Astrocyte (in vitro differentiated cells and primary cell): ENCODE measurements around the gene MAP3K4. TPM values are rescaled to one million over a fixed set of nuclear protein-coding genes. Genes with fewer than 3 reads are reported as not detected.

ENCODE experiments used
- DNase-seq: peaks from one replicate; pipeline ENCODE4 v3.0.0-alpha.2; 2010; ENCODE audit warnings: low read depth
- FAIRE-seq: peaks from 2 replicates; lab custom pipeline; 2011; peaks lifted over from hg19 to GRCh38; lab: Jason Lieb, UNC
- H2AFZ ChIP-seq: 2 replicates; pipeline ENCODE4 v1.6.0; 2012; ENCODE audit warnings: low read depth, low read length, inconsistent platforms
- H3K27ac ChIP-seq: 2 replicates; pipeline ENCODE4 v1.5.1; 2011; ENCODE audit warnings: low read depth, low read length, inconsistent platforms
- H3K27me3 ChIP-seq: 2 replicates; pipeline ENCODE4 v1.6.0; 2011; ENCODE audit warnings: low read length, inconsistent platforms; ENCODE audit not compliant: insufficient read depth
- H3K36me3 ChIP-seq: 2 replicates; pipeline ENCODE4 v1.5.1; 2011; ENCODE audit warnings: low read length, inconsistent platforms; ENCODE audit not compliant: insufficient read depth
- H3K4me1 ChIP-seq: 2 replicates; pipeline ENCODE4 v1.5.1; 2011; ENCODE audit warnings: low read length, inconsistent platforms; ENCODE audit not compliant: insufficient read depth
- H3K4me2 ChIP-seq: 2 replicates; pipeline ENCODE4 v1.6.0; 2012; ENCODE audit warnings: low read length, inconsistent platforms
- H3K4me3 ChIP-seq: 2 replicates; pipeline ENCODE4 v1.5.1; 2011; ENCODE audit warnings: low read depth, mild to moderate bottlenecking, low read length, inconsistent platforms; ENCODE audit not compliant: insufficient read depth
- H3K79me2 ChIP-seq: 2 replicates; pipeline ENCODE4 v1.6.0; 2012; ENCODE audit warnings: mild to moderate bottlenecking, low read length, inconsistent platforms; ENCODE audit not compliant: insufficient read depth
- H3K9ac ChIP-seq: 2 replicates; pipeline ENCODE4 v1.6.0; 2012; ENCODE audit warnings: mild to moderate bottlenecking, low read length, inconsistent platforms
- H3K9me3 ChIP-seq: 2 replicates; pipeline ENCODE4 v1.5.1; 2012; ENCODE audit warnings: low read depth, mild to moderate bottlenecking, low read length, inconsistent platforms; ENCODE audit not compliant: insufficient read depth
- H4K20me1 ChIP-seq: 2 replicates; pipeline ENCODE4 v1.6.0; 2012; ENCODE audit warnings: low read length, inconsistent platforms; ENCODE audit not compliant: insufficient read depth
- H3K27ac Mint-ChIP-seq: one replicate; pipeline ENCODE4 v1.8.0; 2021; ENCODE audit warnings: mild to moderate bottlenecking, mixed read lengths; ENCODE audit not compliant: unreplicated experiment
- H3K27me3 Mint-ChIP-seq: one replicate; pipeline ENCODE4 v1.8.0; 2021; ENCODE audit warnings: low read depth, mixed read lengths; ENCODE audit not compliant: unreplicated experiment
- H3K36me3 Mint-ChIP-seq: one replicate; pipeline ENCODE4 v1.8.0; 2021; ENCODE audit warnings: low read depth, mixed read lengths; ENCODE audit not compliant: unreplicated experiment
- H3K4me1 Mint-ChIP-seq: one replicate; pipeline ENCODE4 v1.8.0; 2021; ENCODE audit warnings: low read depth, mixed read lengths; ENCODE audit not compliant: unreplicated experiment
- H3K4me3 Mint-ChIP-seq: one replicate; pipeline ENCODE4 v1.8.0; 2021; ENCODE audit warnings: mild to moderate bottlenecking, moderate library complexity, mixed read lengths; ENCODE audit not compliant: unreplicated experiment
- H3K9me3 Mint-ChIP-seq: one replicate; pipeline ENCODE4 v1.8.0; 2021; ENCODE audit warnings: mild to moderate bottlenecking, mixed read lengths; ENCODE audit not compliant: unreplicated experiment
- EZH2 ChIP-seq: IDR thresholded peaks from 2 replicates; pipeline ENCODE4 v1.6.1; 2012; ENCODE audit warnings: mild to moderate bottlenecking, low read length, inconsistent platforms; ENCODE audit not compliant: insufficient read depth
- total RNA-seq: library from RNA; stranded (reverse); gene quantifications from 2 replicates; pipeline ENCODE4 v1.2.1, GENCODE V29; 2021
- TF ChIP-seq, protein P1 (sequence below): IDR thresholded peaks from 2 replicates; pipeline ENCODE4 v1.5.1; 2011; ENCODE audit warnings: low read depth, mild to moderate bottlenecking, inconsistent platforms, low read length, moderate library complexity; ENCODE audit not compliant: insufficient read depth

Gene MAP3K4
- total RNA-seq, 1 donor from 2014 or later: 22.1 TPM

DNA sequence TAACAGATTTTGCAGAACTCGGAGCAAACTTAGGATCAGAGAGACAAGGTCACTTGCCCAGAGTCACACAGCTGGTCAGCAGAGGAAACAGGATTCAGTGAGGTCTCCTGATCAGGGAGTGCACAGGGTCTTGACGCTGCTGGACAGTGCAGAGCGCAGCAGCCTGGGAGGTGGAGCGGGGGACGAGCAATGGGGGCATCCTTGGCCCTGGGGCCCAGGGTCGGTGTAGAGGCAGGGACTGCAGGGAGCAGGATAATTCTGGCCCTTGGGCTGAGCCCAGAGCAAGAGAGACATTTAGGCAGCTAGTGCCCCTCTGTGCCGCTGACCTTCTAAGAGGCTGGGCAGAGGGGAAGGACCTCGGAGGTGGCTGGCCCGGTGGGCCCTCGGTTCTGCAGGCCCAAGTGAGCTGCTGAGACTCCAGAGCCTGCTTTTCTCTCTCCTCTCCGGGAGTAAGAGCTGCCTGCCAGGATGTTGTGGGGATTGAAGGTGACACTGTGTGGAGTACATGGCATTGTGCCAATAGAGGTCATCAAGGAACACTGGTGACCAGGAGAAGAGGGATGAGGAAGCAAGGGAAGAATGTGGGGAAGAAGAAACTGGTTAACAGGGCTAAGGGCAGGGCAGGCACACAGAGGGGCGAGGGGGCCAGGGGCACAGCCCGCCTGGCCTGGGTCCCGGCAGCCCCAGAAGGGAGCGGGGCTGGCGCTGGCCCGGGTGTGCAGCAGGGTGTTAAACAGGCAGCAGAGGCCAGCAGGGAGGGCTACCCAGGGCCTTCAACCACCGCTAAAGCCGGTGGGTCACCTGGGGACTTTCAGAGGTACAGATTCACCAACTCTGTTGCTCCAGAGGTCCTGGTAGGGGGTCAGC is 160.3 kb downstream of the MAP3K4 start:
- Histone ChIP-seq H2AFZ (no peak overlapping the region), H3K27ac (no peak overlapping the region), H3K4me2 (no peak overlapping the region), H3K36me3 (peaks cover 11% of the 10 kb centered on the region), H3K9ac (no peak overlapping the region), H3K9me3 (no peaks in the 10 kb centered on the region), H4K20me1 (no peaks in the 10 kb centered on the region), H3K4me3 (no peak overlapping the region), H3K27me3 (no peaks in the 10 kb centered on the region), H3K4me1 (no peaks in the 10 kb centered on the region), H3K79me2 (no peaks in the 10 kb centered on the region)
- Mint-ChIP-seq H3K4me3 (no peak overlapping the region), H3K27ac (no peak overlapping the region), H3K9me3 (peaks cover 1% of the 10 kb centered on the region), H3K4me1 (no peaks in the 10 kb centered on the region), H3K36me3 (peaks cover 33% of the 10 kb centered on the region), H3K27me3 (no peaks in the 10 kb centered on the region)
- FAIRE-seq (no peak), DNase-seq (no peak)
- TF ChIP-seq EZH2: no peak
- TF ChIP-seq, protein P1, sequence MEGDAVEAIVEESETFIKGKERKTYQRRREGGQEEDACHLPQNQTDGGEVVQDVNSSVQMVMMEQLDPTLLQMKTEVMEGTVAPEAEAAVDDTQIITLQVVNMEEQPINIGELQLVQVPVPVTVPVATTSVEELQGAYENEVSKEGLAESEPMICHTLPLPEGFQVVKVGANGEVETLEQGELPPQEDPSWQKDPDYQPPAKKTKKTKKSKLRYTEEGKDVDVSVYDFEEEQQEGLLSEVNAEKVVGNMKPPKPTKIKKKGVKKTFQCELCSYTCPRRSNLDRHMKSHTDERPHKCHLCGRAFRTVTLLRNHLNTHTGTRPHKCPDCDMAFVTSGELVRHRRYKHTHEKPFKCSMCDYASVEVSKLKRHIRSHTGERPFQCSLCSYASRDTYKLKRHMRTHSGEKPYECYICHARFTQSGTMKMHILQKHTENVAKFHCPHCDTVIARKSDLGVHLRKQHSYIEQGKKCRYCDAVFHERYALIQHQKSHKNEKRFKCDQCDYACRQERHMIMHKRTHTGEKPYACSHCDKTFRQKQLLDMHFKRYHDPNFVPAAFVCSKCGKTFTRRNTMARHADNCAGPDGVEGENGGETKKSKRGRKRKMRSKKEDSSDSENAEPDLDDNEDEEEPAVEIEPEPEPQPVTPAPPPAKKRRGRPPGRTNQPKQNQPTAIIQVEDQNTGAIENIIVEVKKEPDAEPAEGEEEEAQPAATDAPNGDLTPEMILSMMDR: no peak

DNA sequence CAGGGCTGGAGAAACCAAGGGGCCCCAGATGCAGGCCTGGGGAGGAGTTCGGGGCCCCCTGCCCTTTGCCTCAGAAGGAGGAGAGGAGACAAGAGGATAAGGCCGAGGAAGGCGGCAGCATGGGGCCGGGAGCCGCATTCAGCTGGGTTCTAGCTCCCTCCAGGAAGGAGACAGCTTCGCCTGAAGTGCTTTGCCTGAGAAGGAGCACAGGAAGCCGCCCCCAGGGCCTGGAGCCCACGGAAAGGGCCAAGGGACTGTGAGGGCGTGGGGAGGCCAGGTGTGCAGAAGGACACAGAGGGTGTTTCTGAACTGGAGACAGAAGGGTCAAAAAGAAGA is 160.9 kb downstream of the MAP3K4 start:
- H3K4me1 Mint-ChIP-seq: no peaks in the 10 kb centered on the region
- H3K27me3 Mint-ChIP-seq: no peaks in the 10 kb centered on the region
- H3K4me3 ChIP-seq: no peak overlapping the region
- peaks cover 3% of the 10 kb centered on the region for H3K9me3 Mint-ChIP-seq
- H3K9ac ChIP-seq: no peak overlapping the region
- H3K4me2 ChIP-seq: no peak overlapping the region
- H4K20me1 ChIP-seq: no peaks in the 10 kb centered on the region
- no peaks in the 10 kb centered on the region for H3K9me3 ChIP-seq
- no peak for DNase-seq
- H3K4me3 Mint-ChIP-seq: no peak overlapping the region
- TF ChIP-seq, protein P1: no peak
- no peak for TF ChIP-seq EZH2
- H3K27me3 ChIP-seq: no peaks in the 10 kb centered on the region
- H3K79me2 ChIP-seq: no peaks in the 10 kb centered on the region
- H2AFZ ChIP-seq: no peak overlapping the region
- peaks cover 11% of the 10 kb centered on the region for H3K36me3 ChIP-seq
- H3K27ac ChIP-seq: no peak overlapping the region
- H3K4me1 ChIP-seq: no peaks in the 10 kb centered on the region
- no peak overlapping the region for H3K27ac Mint-ChIP-seq
- peaks cover 36% of the 10 kb centered on the region for H3K36me3 Mint-ChIP-seq
- FAIRE-seq: no peak
